Neural cell (in vitro differentiated cells): ENCODE results near the gene PDE4D. TPM values are rescaled to one million over a fixed set of nuclear protein-coding genes. Genes with fewer than 3 reads are reported as not detected.

Experiments used
- H2AFZ ChIP-seq: fragments of 200-600, 300-800 bp; sonication (generic), shearing (Covaris generic); 2 replicates; pipeline ENCODE4 v1.6.0; 2014; ENCODE audit warnings: low read depth, mild to moderate bottlenecking, antibody characterized with exemption, low read length, moderate library complexity
- H3F3A ChIP-seq: fragments of 200-600 bp; shearing (Covaris generic); 2 replicates; pipeline ENCODE4 v1.6.1; 2016; ENCODE audit warnings: mild to moderate bottlenecking, moderate library complexity, mixed read lengths, antibody characterized with exemption, low read length; ENCODE audit not compliant: insufficient read depth, poor library complexity, severe bottlenecking
- H3K27ac ChIP-seq: fragments of 200-600, 300-800 bp; sonication (generic), shearing (Covaris generic); 2 replicates; pipeline ENCODE4 v1.5.1; 2014; ENCODE audit warnings: mild to moderate bottlenecking, low read length, moderate library complexity
- H3K27me3 ChIP-seq: fragments of 300-800, 200-600 bp; sonication (generic), shearing (Covaris generic); 2 replicates; pipeline ENCODE4 v1.6.0; 2014; ENCODE audit warnings: mild to moderate bottlenecking, low read depth, low read length, moderate library complexity; ENCODE audit not compliant: insufficient read depth
- H3K36me3 ChIP-seq: fragments of 300-800, 200-600 bp; sonication (generic), shearing (Covaris generic); 2 replicates; pipeline ENCODE4 v1.5.1; 2014; ENCODE audit warnings: mild to moderate bottlenecking, antibody characterized with exemption, low read length, moderate library complexity; ENCODE audit not compliant: insufficient read depth
- H3K4me2 ChIP-seq: fragments of 300-800, 200-600 bp; sonication (generic), shearing (Covaris generic); 2 replicates; pipeline ENCODE4 v1.6.0; 2014; ENCODE audit warnings: mild to moderate bottlenecking, low read length
- H3K4me3 ChIP-seq: fragments of 300-800, 200-600 bp; sonication (generic), shearing (Covaris generic); 2 replicates; pipeline ENCODE4 v1.5.1; 2014; ENCODE audit warnings: mild to moderate bottlenecking, low read length, moderate library complexity
- H3K79me2 ChIP-seq: fragments of 200-600 bp; shearing (Covaris generic); replicated peaks from 2 replicates; pipeline ENCODE4 v1.6.0; 2014; ENCODE audit warnings: mild to moderate bottlenecking, low read length, moderate library complexity; ENCODE audit not compliant: insufficient read depth
- H3K9ac ChIP-seq: fragments of 300-800, 200-600 bp; sonication (generic), shearing (Covaris generic); 2 replicates; pipeline ENCODE4 v1.6.1; 2016; ENCODE audit warnings: mild to moderate bottlenecking, low read length, mixed read lengths
- H3K9me2 ChIP-seq: fragments of 200-600 bp; shearing (Covaris generic); 2 replicates; pipeline ENCODE4 v1.6.1; 2016; ENCODE audit warnings: mild to moderate bottlenecking, low read length, mixed read lengths; ENCODE audit not compliant: insufficient read depth
- H3K9me3 ChIP-seq: fragments of 200-600, 300-800 bp; sonication (generic), shearing (Covaris generic); 2 replicates; pipeline ENCODE4 v1.6.1; 2016; ENCODE audit warnings: mild to moderate bottlenecking, mixed run types, low read length, moderate library complexity, mixed read lengths
- H4K20me1 ChIP-seq: fragments of 200-600 bp; shearing (Covaris generic); 2 replicates; pipeline ENCODE4 v1.6.1; 2016; ENCODE audit warnings: mild to moderate bottlenecking, mixed run types; ENCODE audit not compliant: insufficient read depth
- CTCF ChIP-seq: fragments of 450-650 bp; IDR thresholded peaks from 2 replicates; pipeline ENCODE4 v1.5.1; 2014; ENCODE audit warnings: antibody characterized with exemption, mild to moderate bottlenecking, moderate library complexity; ENCODE audit not compliant: poor library complexity, severe bottlenecking
- EP300 ChIP-seq: fragments of 450-650 bp; conservative IDR thresholded peaks from 2 replicates; pipeline ENCODE4 v1.6.1; 2014; ENCODE audit warnings: antibody characterized with exemption, mild to moderate bottlenecking, moderate library complexity; ENCODE audit not compliant: poor library complexity, severe bottlenecking
- EZH2 ChIP-seq: fragments of 200-600, 300-800 bp; shearing (Covaris generic), sonication (generic); IDR thresholded peaks from 2 replicates; pipeline ENCODE4 v1.6.1; 2014; ENCODE audit warnings: antibody characterized with exemption, low read length, borderline replicate concordance, mild to moderate bottlenecking; ENCODE audit not compliant: insufficient read depth, poor library complexity, severe bottlenecking
- MXI1 ChIP-seq: fragments of 450-650 bp; conservative IDR thresholded peaks from 2 replicates; pipeline ENCODE4 v1.6.1; 2014; ENCODE audit warnings: antibody characterized with exemption, mild to moderate bottlenecking; ENCODE audit not compliant: poor library complexity, severe bottlenecking
- POLR2AphosphoS5 ChIP-seq: IDR thresholded peaks from 2 replicates; pipeline ENCODE4 v1.6.1; 2012
- RAD21 ChIP-seq: fragments of 450-650 bp; conservative IDR thresholded peaks from 2 replicates; pipeline ENCODE4 v1.6.1; 2014; ENCODE audit warnings: antibody characterized with exemption, mild to moderate bottlenecking, moderate library complexity
- REST ChIP-seq: IDR thresholded peaks from 2 replicates; pipeline ENCODE4 v1.6.1; 2012; ENCODE audit warnings: borderline replicate concordance
- SMC3 ChIP-seq: fragments of 450-650 bp; conservative IDR thresholded peaks from 2 replicates; pipeline ENCODE4 v1.6.1; 2014; ENCODE audit warnings: antibody characterized with exemption, mild to moderate bottlenecking, moderate library complexity; ENCODE audit not compliant: poor library complexity
- TAF1 ChIP-seq: IDR thresholded peaks from 2 replicates; pipeline ENCODE4 v1.6.1; 2012; ENCODE audit warnings: low read depth
- polyA plus RNA-seq: library from polyadenylated mRNA; depleted of rRNA; stranded (reverse); fragments of >200 nt; gene quantifications from 2 replicates; pipeline ENCODE4 v1.2.3, GENCODE V29; 2014

PDE4D gene
- polyA plus RNA-seq, 1 donor from 2014 or later: 42.8 TPM

GRCh38 chr5:59768152-59769040 lies 125.1 kb downstream of the PDE4D start:
- peak overlapping the region; percentile 50 for H3K4me2 ChIP-seq
- H3K79me2 ChIP-seq: no peaks in the 10 kb centered on the region
- no peaks in the 10 kb centered on the region for H3F3A ChIP-seq
- no peaks in the 10 kb centered on the region for H4K20me1 ChIP-seq
- TF ChIP-seq REST: peak; percentile 30
- TF ChIP-seq TAF1: peak; percentile 33
- TF ChIP-seq CTCF: no peak
- TF ChIP-seq EP300: peak; percentile 40
- TF ChIP-seq POLR2AphosphoS5: peak; percentile 38
- peak; percentile 22 for TF ChIP-seq RAD21
- TF ChIP-seq SMC3: no peak
- TF ChIP-seq EZH2: no peak
- peak; percentile 15 for TF ChIP-seq MXI1
- no peaks in the 10 kb centered on the region for H3K9me3 ChIP-seq
- H3K9me2 ChIP-seq: no peaks in the 10 kb centered on the region
- H3K4me3 ChIP-seq: peak overlapping the region; percentile 66
- no peak overlapping the region for H3K27ac ChIP-seq
- H3K9ac ChIP-seq: peak overlapping the region; percentile 57
- H3K27me3 ChIP-seq: peaks cover 32% of the 10 kb centered on the region
- H3K36me3 ChIP-seq: no peaks in the 10 kb centered on the region
- H2AFZ ChIP-seq: peak overlapping the region; percentile 34

- peak overlapping the region; percentile 66 for H3K4me3 ChIP-seq
- TF ChIP-seq CTCF (no peak), EZH2 (no peak), EP300 (no peak), MXI1 (no peak), SMC3 (no peak), RAD21 (no peak), POLR2AphosphoS5 (no peak), TAF1 (no peak), REST (no peak)
- no peaks in the 10 kb centered on the region for H3K9me3 ChIP-seq
- H3K9ac ChIP-seq: peak overlapping the region; percentile 57
- H3K27ac ChIP-seq: no peak overlapping the region
- no peaks in the 10 kb centered on the region for H3K36me3 ChIP-seq
- H2AFZ ChIP-seq: no peak overlapping the region
- peak overlapping the region; percentile 50 for H3K4me2 ChIP-seq
- no peaks in the 10 kb centered on the region for H3F3A ChIP-seq
- no peaks in the 10 kb centered on the region for H4K20me1 ChIP-seq
- H3K79me2 ChIP-seq: no peaks in the 10 kb centered on the region
- peaks cover 32% of the 10 kb centered on the region for H3K27me3 ChIP-seq
- H3K9me2 ChIP-seq: no peaks in the 10 kb centered on the region
Observed at GRCh38 chr5:59767681-59768151, 125.8 kb downstream of the PDE4D start.
